GM12878 (cell line): Measurements from ENCODE around the gene DPY19L3. TPM values are rescaled to one million over a fixed set of nuclear protein-coding genes. Genes with fewer than 3 reads are reported as not detected.

Experiments used
- ATAC-seq: fragments of 200-7000 bp; cut with Tn5 transposase; 3 replicates; pipeline ENCODE4 v1.9.1; 2020; ENCODE audit warnings: mild to moderate bottlenecking, moderate library complexity
- BruUV-seq: library from RNA; stranded (reverse); fragments of 400-500 nt; replicated peaks from 2 replicates; lab custom pipeline; 2021; lab: Mats Ljungman, UMichigan
- CTCF ChIA-PET: fragments of 300-600 bp; sonication (Branson Sonifier 250); formaldehyde crosslinking; extraction: SDS; loops from one replicate; lab custom pipeline; 2021; ENCODE audit warnings: inconsistent platforms; lab: Yijun Ruan, JAX
- POLR2A ChIA-PET: fragments of 350-600 bp; formaldehyde crosslinking; extraction: SDS; loops from one replicate; lab custom pipeline; 2021; ENCODE audit warnings: inconsistent platforms; lab: Charles Lee
- RAD21 ChIA-PET: fragments of 300-600 bp; sonication (Branson Sonifier 250); formaldehyde crosslinking; loops from one replicate; lab custom pipeline; 2023; ENCODE audit warnings: antibody characterized with exemption; ENCODE audit not compliant: unreplicated experiment; lab: Charles Lee
- SMC1A ChIA-PET: fragments of 300-600 bp; sonication (Branson Sonifier 250); formaldehyde crosslinking; loops from one replicate; lab custom pipeline; 2023; ENCODE audit not compliant: unreplicated experiment, uncharacterized antibody; lab: Charles Lee
- DNase-seq: peaks from one replicate; pipeline ENCODE4 v3.0.0-alpha.2; 2011; ENCODE audit warnings: low read depth, low spot score
- FAIRE-seq: peaks from 3 replicates; lab custom pipeline; 2011; peaks lifted over from hg19 to GRCh38; lab: Jason Lieb, UNC
- H2AFZ ChIP-seq: 2 replicates; pipeline ENCODE4 v1.6.0; 2011; ENCODE audit warnings: low read depth, low read length, control low read depth; ENCODE audit not compliant: control insufficient read depth
- H3K27ac ChIP-seq: 2 replicates; pipeline ENCODE4 v1.5.1; 2011; ENCODE audit warnings: control low read depth; ENCODE audit not compliant: control insufficient read depth, insufficient read depth
- H3K27me3 ChIP-seq, 2 experiments: replicated peaks in 1 of 2; 2 replicates each; pipeline versions ENCODE4 v1.6.0 to v1.6.1; 2011; ENCODE audit warnings: low read length in 1 of 2; ENCODE audit not compliant: control insufficient read depth in 2 of 2, insufficient read depth in 2 of 2
- H3K36me3 ChIP-seq, 2 experiments: 2 replicates each; pipeline ENCODE4 v1.5.1; 2011; ENCODE audit warnings: low read length in 1 of 2; ENCODE audit not compliant: control insufficient read depth in 2 of 2, insufficient read depth in 2 of 2
- H3K4me1 ChIP-seq: 2 replicates; pipeline ENCODE4 v1.6.1; 2011; ENCODE audit warnings: mild to moderate bottlenecking, low read length, moderate library complexity, mixed read lengths; ENCODE audit not compliant: control insufficient read depth, insufficient read depth
- H3K4me2 ChIP-seq: 2 replicates; pipeline ENCODE4 v1.6.0; 2011; ENCODE audit warnings: control low read depth; ENCODE audit not compliant: control insufficient read depth, insufficient read depth
- H3K4me3 ChIP-seq: fragments of 200-600 bp; sonication (generic); 2 replicates; pipeline ENCODE4 v1.5.1; 2016
- H3K79me2 ChIP-seq: 2 replicates; pipeline ENCODE4 v1.6.0; 2011; ENCODE audit warnings: low read length; ENCODE audit not compliant: control insufficient read depth, insufficient read depth
- H3K9ac ChIP-seq: 2 replicates; pipeline ENCODE4 v1.8.0; 2011; ENCODE audit warnings: low read length, control low read depth, mixed read lengths; ENCODE audit not compliant: control insufficient read depth, insufficient read depth
- H3K9me3 ChIP-seq: replicated peaks from 3 replicates; pipeline ENCODE4 v1.5.1; 2011; ENCODE audit warnings: mild to moderate bottlenecking, low read length; ENCODE audit not compliant: control insufficient read depth, insufficient read depth
- H4K20me1 ChIP-seq: 2 replicates; pipeline ENCODE4 v1.6.0; 2011; ENCODE audit not compliant: control insufficient read depth, insufficient read depth
- CBFB ChIP-seq: IDR thresholded peaks from 2 replicates; pipeline ENCODE4 v1.6.1; 2016; ENCODE audit warnings: antibody characterized with exemption, low read depth
- MEF2A ChIP-seq: IDR thresholded peaks from 2 replicates; pipeline ENCODE4 v1.6.1; 2011; ENCODE audit warnings: low read depth, mild to moderate bottlenecking, low read length, moderate library complexity; ENCODE audit not compliant: insufficient read depth
- NKRF ChIP-seq: fragments of 450-650 bp; conservative IDR thresholded peaks from 2 replicates; pipeline ENCODE4 v1.6.1; 2017; ENCODE audit warnings: mild to moderate bottlenecking, moderate library complexity
- RUNX3 ChIP-seq: IDR thresholded peaks from 2 replicates; pipeline ENCODE4 v1.6.1; 2012; ENCODE audit warnings: low read length, inconsistent platforms
- SMC3 ChIP-seq: IDR thresholded peaks from 2 replicates; pipeline ENCODE4 v1.6.1; 2011; ENCODE audit warnings: low read length, improper control_type of control experiment, borderline replicate concordance
- SPI1 ChIP-seq: IDR thresholded peaks from 2 replicates; pipeline ENCODE4 v1.6.1; 2011; ENCODE audit warnings: low read depth, mild to moderate bottlenecking, low read length, moderate library complexity, borderline replicate concordance; ENCODE audit not compliant: insufficient read depth
- WGBS: methylation state at CpG from one replicate; pipeline ENCODE4 v1.1.6; 2016; ENCODE audit warnings: low lambda C conversion rate; ENCODE audit not compliant: insufficient replicate concordance, insufficient coverage; ENCODE audit errors: missing lambda C conversion rate; 5-methylcytosine and 5-hydroxymethylcytosine counted together
- in situ Hi-C: fragments of 300-500 bp; cut with MboI; formaldehyde crosslinking; loops from 9 replicates; pipeline ENCODE4 v1.14.3; 2018; ENCODE audit warnings: mixed read lengths
- intact Hi-C: fragments of 100-400 bp; cut with micrococcal nuclease; formaldehyde crosslinking; loops from one replicate; pipeline ENCODE4 v1.14.2; 2022; ENCODE audit not compliant: unreplicated experiment
- polyA plus RNA-seq, 11 experiments: library from polyadenylated mRNA; depleted of rRNA in 4 of 11; unstranded in 6 of 11; stranded (reverse) in 5 of 11; fragments of >200 nt; fragmentation: Nextera tagmentation in 4 of 11; fragmentation: Illumina TruSeq in 1 of 11; extraction: Ambion mirVana in 4 of 11; extraction: Trizol in 1 of 11; gene quantifications; 1 replicate in 1 of 11; 2 replicates in 10 of 11; pipeline versions ENCODE4 v1.2.1 to v1.2.3, GENCODE V29; 2011 to 2016; ENCODE audit warnings: inconsistent platforms in 2 of 11, missing spikeins in 2 of 11, low read depth in 1 of 11
- total RNA-seq, 4 experiments: library from RNA; depleted of rRNA in 3 of 4; stranded (reverse); fragments of >200 nt in 3 of 4; fragmentation: Illumina TruSeq in 1 of 4; extraction: Trizol in 1 of 4; gene quantifications; 2 replicates each; pipeline versions ENCODE4 v1.2.1 to v1.2.3, GENCODE V29; 2013 to 2021

Gene DPY19L3
- total and polyA plus RNA-seq, 10 of the 15 experiments (the other 5 are each of a cell fraction or from before 2014, with no cell fraction given) = 2.5 to 30.2 (median 13.7) TPM

- SMC1A ChIA-PET = no interaction called here
- 20% methylated on average over 3 of the region's 3 CpGs for WGBS
- no peak overlapping the region for H3K4me2 ChIP-seq
- ATAC-seq (no peak), FAIRE-seq (no peak), DNase-seq (no peak)
- BruUV-seq = no TSS peak
- H3K9me3 ChIP-seq = no peaks in the 10 kb centered on the region; the same call in 1 of the 3 replicates
- H3K27ac ChIP-seq = no peak overlapping the region
- no peak overlapping the region for H3K9ac ChIP-seq
- no peaks in the 10 kb centered on the region for H3K79me2 ChIP-seq
- no peak overlapping the region for H3K4me3 ChIP-seq
- no peaks in the 10 kb centered on the region for H4K20me1 ChIP-seq
- no peaks in the 10 kb centered on the region for H3K36me3 ChIP-seq
- no peak overlapping the region for H2AFZ ChIP-seq
- in situ Hi-C loops = no loop called here
- TF ChIP-seq CBFB = no peak
- TF ChIP-seq RUNX3 = no peak
- 0 out of 2 replicates have a peak, but pooled peaks have one; percentile 6 for TF ChIP-seq SPI1
- no peak for TF ChIP-seq SMC3
- no peak for TF ChIP-seq NKRF
- TF ChIP-seq MEF2A = no peak
- intact Hi-C loops = no loop called here
- POLR2A ChIA-PET = no interaction called here
- CTCF ChIA-PET = no interaction called here
- no peaks in the 10 kb centered on the region for H3K27me3 ChIP-seq
- RAD21 ChIA-PET = no interaction called here
- H3K4me1 ChIP-seq = no peaks in the 10 kb centered on the region
These were observed 126.7 kb downstream of the DPY19L3 start for GRCh38 chr19:32532233-32532632.

Other genes starting within 250 kb of the DPY19L3 start
- 9.4 and 10.6 TPM in 2 replicates for gene ZNF507, start 60.2 kb upstream of the DPY19L3 start, total RNA-seq (2014; rRNA removed)
- 10.2 and 11.6 TPM in 2 replicates for gene ZNF507, start 60.2 kb upstream of the DPY19L3 start, total RNA-seq (2014; rRNA removed; fragmentation: Illumina TruSeq; extraction: Trizol)
- gene ZNF507, start 60.2 kb upstream of the DPY19L3 start, total RNA-seq (2021) = 16.5 and 17.4 TPM in 2 replicates
- gene ZNF507, start 60.2 kb upstream of the DPY19L3 start, polyA plus RNA-seq (2011; rRNA removed) = 18.4 and 21.5 TPM in 2 replicates
- gene ZNF507, start 60.2 kb upstream of the DPY19L3 start, polyA plus RNA-seq (2014; fragmentation: Illumina TruSeq; extraction: Trizol) = 15.8 and 18.8 TPM in 2 replicates
- gene ZNF507, start 60.2 kb upstream of the DPY19L3 start, polyA plus RNA-seq (2014; fragmentation: Nextera tagmentation; extraction: Ambion mirVana) = 1 to 10 TPM; 2.3 to 2.7 TPM
- 10.0 and 10.3 TPM in 2 replicates for gene ZNF507, start 60.2 kb upstream of the DPY19L3 start, polyA plus RNA-seq (2014; rRNA removed)
- 10 to 100 TPM in 1 of 2 experiments, 1 to 10 TPM in 1; 8.3 to 10.0 TPM for gene ZNF507, start 60.2 kb upstream of the DPY19L3 start, polyA plus RNA-seq (2016; fragmentation: Nextera tagmentation; extraction: Ambion mirVana)
- gene PDCD5, start 175.4 kb downstream of the DPY19L3 start, total RNA-seq (2014; rRNA removed) = 167 and 171 TPM in 2 replicates
- 212 and 233 TPM in 2 replicates for gene PDCD5, start 175.4 kb downstream of the DPY19L3 start, total RNA-seq (2014; rRNA removed; fragmentation: Illumina TruSeq; extraction: Trizol)
- gene PDCD5, start 175.4 kb downstream of the DPY19L3 start, total RNA-seq (2021) = 148 and 158 TPM in 2 replicates
- gene PDCD5, start 175.4 kb downstream of the DPY19L3 start, polyA plus RNA-seq (2011; rRNA removed) = 132 and 221 TPM in 2 replicates
- gene PDCD5, start 175.4 kb downstream of the DPY19L3 start, polyA plus RNA-seq (2014; fragmentation: Illumina TruSeq; extraction: Trizol) = 232 and 249 TPM in 2 replicates
- gene PDCD5, start 175.4 kb downstream of the DPY19L3 start, polyA plus RNA-seq (2014; fragmentation: Nextera tagmentation; extraction: Ambion mirVana) = 100 to 1,000 TPM; 124 to 260 TPM
- gene PDCD5, start 175.4 kb downstream of the DPY19L3 start, polyA plus RNA-seq (2014; rRNA removed) = 207 and 220 TPM in 2 replicates
- 100 to 1,000 TPM; 550 to 556 TPM for gene PDCD5, start 175.4 kb downstream of the DPY19L3 start, polyA plus RNA-seq (2016; fragmentation: Nextera tagmentation; extraction: Ambion mirVana)